ENCODE results near the gene SH3RF3. TPM values are rescaled to one million over a fixed set of nuclear protein-coding genes. Genes with fewer than 3 reads are reported as not detected.

Gene SH3RF3
- total and polyA plus RNA-seq, 4 donors, result 2.9 to 9.7 (median 8.6) TPM

DNA sequence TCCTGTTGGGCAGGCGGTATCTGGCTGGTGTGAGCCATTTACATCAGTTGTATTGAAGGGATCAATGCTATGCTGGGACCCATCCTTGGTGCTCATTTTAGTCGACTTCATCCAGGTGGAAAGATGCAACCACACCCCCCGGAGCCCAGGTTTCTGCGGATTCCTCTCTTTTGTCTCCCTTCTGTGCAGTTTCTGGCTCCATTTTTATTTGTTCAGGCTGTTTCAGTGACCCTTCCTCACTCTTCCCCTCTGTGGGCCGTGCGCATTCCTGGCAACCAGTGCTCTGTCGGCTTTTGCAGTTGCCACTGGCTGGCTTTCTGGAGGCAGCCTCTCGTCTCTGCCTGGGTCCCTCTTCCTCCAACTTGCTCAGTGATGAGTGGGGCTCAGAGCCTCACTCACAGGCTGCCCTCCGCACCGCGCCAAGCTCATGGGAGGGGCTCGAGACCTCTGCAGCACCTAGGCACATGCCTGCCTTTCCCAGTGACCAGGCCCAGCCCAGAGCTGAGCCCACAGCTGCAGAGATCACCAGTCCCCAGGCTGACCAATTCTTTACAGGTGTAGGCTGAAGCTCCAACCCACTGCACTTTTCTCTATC lies 12.1 kb downstream of the SH3RF3 start:
- Histone ChIP-seq H3K27ac (ENCODE audit: low read depth in 1 of 2, low read length in 1 of 2) (no peak overlapping the region), H3K36me3 (ENCODE audit: control insufficient read depth in 4 of 4, insufficient read depth in 4 of 4, low read length in 4 of 4) (no peaks in the 10 kb centered on the region), H3K4me1 (ENCODE audit: control insufficient read depth in 5 of 5, insufficient read depth in 5 of 5, low read length in 5 of 5) (peaks cover 0 to 5% (median 0%) of the 10 kb centered on the region in 5 donors), H3K4me3 (no peak overlapping the region), H3K9ac (ENCODE audit: insufficient read depth in 1 of 2, low read length in 2 of 2) (no peak overlapping the region), H3K9me3 (ENCODE audit: control insufficient read depth in 4 of 4, insufficient read depth in 3 of 4, low read length in 3 of 4) (no peaks in the 10 kb centered on the region), H3K27me3 (ENCODE audit: control insufficient read depth in 3 of 3, insufficient read depth in 3 of 3, low read length in 2 of 3) (no peaks in the 10 kb centered on the region)
- DNase-seq (no peak), ATAC-seq (ENCODE audit: insufficient read depth, low FRiP score) (no peak)
- TF ChIP-seq, protein P1, sequence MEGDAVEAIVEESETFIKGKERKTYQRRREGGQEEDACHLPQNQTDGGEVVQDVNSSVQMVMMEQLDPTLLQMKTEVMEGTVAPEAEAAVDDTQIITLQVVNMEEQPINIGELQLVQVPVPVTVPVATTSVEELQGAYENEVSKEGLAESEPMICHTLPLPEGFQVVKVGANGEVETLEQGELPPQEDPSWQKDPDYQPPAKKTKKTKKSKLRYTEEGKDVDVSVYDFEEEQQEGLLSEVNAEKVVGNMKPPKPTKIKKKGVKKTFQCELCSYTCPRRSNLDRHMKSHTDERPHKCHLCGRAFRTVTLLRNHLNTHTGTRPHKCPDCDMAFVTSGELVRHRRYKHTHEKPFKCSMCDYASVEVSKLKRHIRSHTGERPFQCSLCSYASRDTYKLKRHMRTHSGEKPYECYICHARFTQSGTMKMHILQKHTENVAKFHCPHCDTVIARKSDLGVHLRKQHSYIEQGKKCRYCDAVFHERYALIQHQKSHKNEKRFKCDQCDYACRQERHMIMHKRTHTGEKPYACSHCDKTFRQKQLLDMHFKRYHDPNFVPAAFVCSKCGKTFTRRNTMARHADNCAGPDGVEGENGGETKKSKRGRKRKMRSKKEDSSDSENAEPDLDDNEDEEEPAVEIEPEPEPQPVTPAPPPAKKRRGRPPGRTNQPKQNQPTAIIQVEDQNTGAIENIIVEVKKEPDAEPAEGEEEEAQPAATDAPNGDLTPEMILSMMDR (IDR thresholded peaks at IDR 0.05; ENCODE audit: control extremely low read depth, extremely low read depth), result no peak
- 93 to 96% methylated on average over 12 of the region's 12 CpGs for WGBS, 2 donors

DNA sequence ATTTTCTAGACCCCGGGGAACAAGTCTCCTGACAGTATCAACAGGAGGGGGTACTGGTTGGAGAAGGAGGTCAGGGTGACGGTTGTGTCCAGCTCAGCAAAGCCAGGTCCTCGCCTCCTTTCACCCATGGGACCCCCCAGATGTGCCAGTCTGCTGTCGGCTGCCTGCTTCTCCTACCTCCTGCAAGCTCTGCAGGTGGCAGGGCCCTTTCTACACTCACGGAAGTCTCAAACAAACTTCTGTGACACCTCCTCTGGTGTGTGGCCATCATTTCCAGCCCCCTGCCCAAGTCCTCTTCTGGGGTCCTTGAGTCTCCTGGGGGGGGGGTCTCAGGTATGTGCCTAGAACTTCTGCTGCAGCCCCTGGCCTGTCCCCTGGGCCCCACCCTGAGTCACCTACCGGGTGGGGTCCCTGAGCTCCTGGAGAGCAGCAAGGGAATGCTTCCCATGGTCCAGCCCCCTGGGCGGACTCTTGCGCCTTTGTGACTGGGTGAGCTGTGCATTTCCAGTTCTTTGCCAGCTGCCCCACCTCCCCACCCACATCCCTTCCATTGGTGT lies 12.8 kb downstream of the SH3RF3 start:
- TF ChIP-seq, protein P1 (IDR thresholded peaks at IDR 0.05; ENCODE audit: control extremely low read depth, extremely low read depth), result no peak
- no peak overlapping the region for H3K9ac ChIP-seq (ENCODE audit: insufficient read depth in 1 of 2, low read length in 2 of 2)
- H3K9me3 ChIP-seq (ENCODE audit: control insufficient read depth in 4 of 4, insufficient read depth in 3 of 4, low read length in 3 of 4), result no peaks in the 10 kb centered on the region
- H3K4me3 ChIP-seq, result no peak overlapping the region
- H3K27ac ChIP-seq (ENCODE audit: low read depth in 1 of 2, low read length in 1 of 2), result no peak overlapping the region
- no peaks in the 10 kb centered on the region for H3K36me3 ChIP-seq (ENCODE audit: control insufficient read depth in 4 of 4, insufficient read depth in 4 of 4, low read length in 4 of 4)
- DNase-seq (no peak), ATAC-seq (ENCODE audit: insufficient read depth, low FRiP score) (no peak)
- H3K27me3 ChIP-seq (ENCODE audit: control insufficient read depth in 3 of 3, insufficient read depth in 3 of 3, low read length in 2 of 3), result no peaks in the 10 kb centered on the region
- 90 to 92% methylated on average over 8 of the region's 8 CpGs for WGBS, 2 donors
- H3K4me1 ChIP-seq (ENCODE audit: control insufficient read depth in 5 of 5, insufficient read depth in 5 of 5, low read length in 5 of 5), result no peaks in the 10 kb centered on the region

DNA sequence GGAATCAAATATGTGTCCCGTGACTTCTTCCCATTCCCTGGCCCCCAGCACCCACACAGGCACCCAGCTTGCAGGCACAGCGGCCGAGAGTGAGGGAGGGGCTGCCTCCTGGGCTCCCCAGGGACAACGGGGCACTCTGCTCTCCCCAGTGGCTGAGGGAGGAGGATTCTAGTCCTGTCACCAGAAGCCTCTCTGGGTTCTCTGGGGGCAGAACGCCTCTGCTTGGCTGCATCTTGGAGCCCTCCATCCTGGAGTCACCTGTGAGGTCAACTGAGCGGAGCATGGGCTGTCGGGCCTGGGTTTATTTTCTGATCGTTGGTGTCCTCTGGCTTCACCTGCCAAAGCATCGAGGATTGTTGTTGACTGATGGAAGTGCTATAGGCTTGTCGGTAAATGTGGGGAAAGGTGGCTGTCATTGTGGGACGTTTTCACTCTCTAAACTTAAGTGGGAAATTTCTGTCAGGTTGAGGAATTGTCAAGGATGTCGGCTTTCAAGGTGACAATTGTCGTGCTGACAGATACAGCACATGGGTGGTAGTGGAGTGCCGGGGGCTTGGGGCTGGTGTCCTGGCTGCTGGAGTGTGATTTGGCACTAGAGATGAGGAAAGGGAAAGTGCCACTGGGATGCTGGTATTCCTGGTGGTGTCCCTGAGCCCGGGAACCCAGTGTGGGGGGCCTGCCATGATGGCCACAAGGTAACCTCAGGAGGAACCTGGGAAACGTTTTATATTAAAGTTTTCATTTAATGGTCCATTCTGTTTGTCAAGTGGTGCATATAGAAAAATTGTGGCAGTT lies 13.6 kb downstream of the SH3RF3 start:
- Histone ChIP-seq H3K4me3 (no peak overlapping the region), H3K36me3 (ENCODE audit: control insufficient read depth in 4 of 4, insufficient read depth in 4 of 4, low read length in 4 of 4) (no peaks in the 10 kb centered on the region), H3K4me1 (ENCODE audit: control insufficient read depth in 5 of 5, insufficient read depth in 5 of 5, low read length in 5 of 5) (no peaks in the 10 kb centered on the region), H3K9ac (ENCODE audit: insufficient read depth in 1 of 2, low read length in 2 of 2) (no peak overlapping the region), H3K9me3 (ENCODE audit: control insufficient read depth in 4 of 4, insufficient read depth in 3 of 4, low read length in 3 of 4) (no peaks in the 10 kb centered on the region), H3K27ac (ENCODE audit: low read depth in 1 of 2, low read length in 1 of 2) (no peak overlapping the region), H3K27me3 (ENCODE audit: control insufficient read depth in 3 of 3, insufficient read depth in 3 of 3, low read length in 2 of 3) (no peaks in the 10 kb centered on the region)
- ATAC-seq (ENCODE audit: insufficient read depth, low FRiP score) (no peak), DNase-seq (no peak)
- TF ChIP-seq, protein P1 (IDR thresholded peaks at IDR 0.05; ENCODE audit: control extremely low read depth, extremely low read depth), result no peak
- WGBS, 2 donors, result 89 to 93% methylated on average over 16 of the region's 16 CpGs

Data from lung (tissue), 12 donors.